ENCODE results near the gene ABCC4. TPM values are rescaled to one million over a fixed set of nuclear protein-coding genes. Genes with fewer than 3 reads are reported as not detected.

ABCC4 gene
- total RNA-seq, 1 experiment from 2014 or later = 26.3 TPM

- Histone ChIP-seq H3K4me3 (replicated peaks in 1 of 2; ENCODE audit: low read depth in 1 of 2, low read length in 2 of 2) (no peak overlapping the region), H3K9me2 (ENCODE audit: insufficient read depth) (no peaks in the 10 kb centered on the region), H4K20me1 (ENCODE audit: insufficient read depth) (no peaks in the 10 kb centered on the region), H3K9ac (ENCODE audit: low read length) (no peak overlapping the region), H2AFZ (ENCODE audit: low read depth, low read length, poor library complexity, severe bottlenecking) (no peak overlapping the region), H3K4me2 (ENCODE audit: low read length) (no peak overlapping the region), H3K27me3 (ENCODE audit: insufficient read depth, low read length) (peaks cover 62% of the 10 kb centered on the region), H3K36me3 (ENCODE audit: control insufficient read depth in 1 of 2, insufficient read depth in 2 of 2, low read length in 2 of 2) (no peaks in the 10 kb centered on the region), H3K9me3 (ENCODE audit: control insufficient read depth in 1 of 2, insufficient read depth in 1 of 2, low read depth in 1 of 2, low read length in 2 of 2) (no peaks in the 10 kb centered on the region), H3K27ac (ENCODE audit: low read depth, low read length) (no peak overlapping the region), H3K4me1 (ENCODE audit: control insufficient read depth in 1 of 2, insufficient read depth in 2 of 2, low read length in 2 of 2) (no peaks in the 10 kb centered on the region), H3K79me2 (ENCODE audit: insufficient read depth, low read length) (no peaks in the 10 kb centered on the region)
- ChIA-PET POLR2A (no interaction called here), CTCF (no interaction called here), RAD21 (ENCODE audit: low non-redundant PET in 1 of 2, low total read pairs in 2 of 2, uncharacterized antibody in 2 of 2, unreplicated experiment in 2 of 2) (no interaction called here)
- intact Hi-C loops (cut with micrococcal nuclease) = no loop called here
- TF ChIP-seq ZNF274 (IDR thresholded peaks at IDR 0.05; ENCODE audit: low read depth, low read length) (no peak), FOSL1 (IDR thresholded peaks at IDR 0.05; ENCODE audit: low read depth) (no peak), POLR2A (IDR thresholded peaks at IDR 0.05; ENCODE audit: borderline replicate concordance, extremely low read depth, insufficient read depth, insufficient read length) (no peak), TCF7L2 (IDR thresholded peaks at IDR 0.05; ENCODE audit: borderline replicate concordance, extremely low read depth, insufficient read depth, insufficient read length) (no peak), EZH2 (IDR thresholded peaks at IDR 0.05) (no peak), REST (IDR thresholded peaks at IDR 0.05; ENCODE audit: low read depth) (no peak)
- no TSS peak for BruUV-seq (replicated peaks)
- ATAC-seq = no peak
- no peak for DNase-seq (ENCODE audit: low read depth, low spot score)
These were observed 327.0 kb downstream of the ABCC4 start for GRCh38 chr13:94974015-94974951.
